ENCODE results near the gene SARDH.

Gene SARDH

GRCh38 chr9:133653638-133654037 lies 84.5 kb downstream of the SARDH start:
- peaks cover 55% of the 10 kb centered on the region for H3K27me3 ChIP-seq (ENCODE audit: insufficient read depth, poor library complexity, severe bottlenecking)
- no peak overlapping the region for H3K4me3 ChIP-seq (ENCODE audit: severe bottlenecking)
- no peaks in the 10 kb centered on the region for H3K9me3 ChIP-seq (ENCODE audit: severe bottlenecking)
- ATAC-seq (ENCODE audit: low read depth) (no peak), DNase-seq (ENCODE audit: low spot score) (no peak)
- no peak overlapping the region for H3K27ac ChIP-seq (ENCODE audit: poor library complexity, severe bottlenecking)
- TF ChIP-seq CTCF (IDR thresholded peaks at IDR 0.05; ENCODE audit: poor library complexity, severe bottlenecking): no peak
- H3K36me3 ChIP-seq (ENCODE audit: low read depth): no peaks in the 10 kb centered on the region
- no peaks in the 10 kb centered on the region for H3K4me1 ChIP-seq (ENCODE audit: insufficient read depth, poor library complexity, severe bottlenecking)

DNA sequence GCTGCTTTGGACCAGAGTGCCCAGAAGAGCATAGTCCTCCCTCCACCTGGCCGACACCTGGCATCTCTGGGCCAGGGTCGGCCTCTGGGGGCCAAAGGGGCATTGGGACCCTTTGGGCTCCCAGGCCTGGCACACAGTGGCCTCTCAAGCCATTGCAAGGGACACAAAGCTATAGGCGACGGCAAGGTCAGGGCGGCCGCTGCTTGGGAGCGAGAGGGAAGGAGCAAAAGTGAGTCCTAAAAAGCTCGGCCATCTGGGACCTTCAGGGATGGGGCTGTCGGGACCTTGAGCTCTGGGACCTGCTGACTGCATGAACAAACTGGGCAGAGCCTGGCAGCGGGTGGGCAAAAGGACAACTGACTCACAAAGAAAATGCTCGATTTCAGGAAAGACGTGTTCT lies 88.1 kb downstream of the SARDH start:
- TF ChIP-seq CTCF (IDR thresholded peaks at IDR 0.05; ENCODE audit: poor library complexity, severe bottlenecking): no peak
- DNase-seq (ENCODE audit: low spot score) (no peak), ATAC-seq (ENCODE audit: low read depth) (no peak)
- H3K27ac ChIP-seq (ENCODE audit: poor library complexity, severe bottlenecking): no peak overlapping the region
- no peaks in the 10 kb centered on the region for H3K36me3 ChIP-seq (ENCODE audit: low read depth)
- H3K27me3 ChIP-seq (ENCODE audit: insufficient read depth, poor library complexity, severe bottlenecking): peaks cover 40% of the 10 kb centered on the region
- no peaks in the 10 kb centered on the region for H3K9me3 ChIP-seq (ENCODE audit: severe bottlenecking)
- H3K4me3 ChIP-seq (ENCODE audit: severe bottlenecking): no peak overlapping the region
- H3K4me1 ChIP-seq (ENCODE audit: insufficient read depth, poor library complexity, severe bottlenecking): no peaks in the 10 kb centered on the region

DNA sequence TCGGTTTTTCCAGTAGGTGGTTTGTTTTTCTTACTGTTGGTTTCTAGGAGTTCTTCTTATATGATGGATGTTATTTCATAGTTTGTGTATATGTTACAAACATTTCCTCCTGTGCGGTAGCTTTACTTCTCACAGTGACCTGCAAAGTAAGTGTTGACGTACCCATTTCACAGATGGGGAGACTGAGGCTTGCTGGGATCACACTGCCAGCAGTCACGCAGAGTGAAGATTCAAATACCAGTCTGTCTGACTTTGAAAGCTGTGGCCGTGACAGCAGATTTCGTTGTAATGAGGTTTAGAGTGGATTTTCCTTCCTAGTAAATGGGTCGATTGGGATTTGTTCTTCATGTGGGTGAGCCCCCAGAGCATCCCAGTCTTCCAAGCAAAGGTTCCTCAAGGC lies 89.0 kb downstream of the SARDH start:
- DNase-seq (ENCODE audit: low spot score): no peak
- peaks cover 35% of the 10 kb centered on the region for H3K27me3 ChIP-seq (ENCODE audit: insufficient read depth, poor library complexity, severe bottlenecking)

GRCh38 chr9:133647765-133648469 lies 90.2 kb downstream of the SARDH start:
- ATAC-seq (ENCODE audit: low read depth) (no peak), DNase-seq (ENCODE audit: low spot score) (no peak)
- no peak overlapping the region for H3K27ac ChIP-seq (ENCODE audit: poor library complexity, severe bottlenecking)
- no peaks in the 10 kb centered on the region for H3K9me3 ChIP-seq (ENCODE audit: severe bottlenecking)
- H3K4me3 ChIP-seq (ENCODE audit: severe bottlenecking): no peak overlapping the region
- H3K36me3 ChIP-seq (ENCODE audit: low read depth): no peaks in the 10 kb centered on the region
- H3K4me1 ChIP-seq (ENCODE audit: insufficient read depth, poor library complexity, severe bottlenecking): no peaks in the 10 kb centered on the region
- TF ChIP-seq CTCF (IDR thresholded peaks at IDR 0.05; ENCODE audit: poor library complexity, severe bottlenecking): no peak
- H3K27me3 ChIP-seq (ENCODE audit: insufficient read depth, poor library complexity, severe bottlenecking): peaks cover 37% of the 10 kb centered on the region

More for the DNA sequence above, 89.0 kb downstream of the SARDH start:
- Histone ChIP-seq H3K27ac (ENCODE audit: poor library complexity, severe bottlenecking) (no peak overlapping the region), H3K4me3 (ENCODE audit: severe bottlenecking) (no peak overlapping the region), H3K9me3 (ENCODE audit: severe bottlenecking) (no peaks in the 10 kb centered on the region), H3K4me1 (ENCODE audit: insufficient read depth, poor library complexity, severe bottlenecking) (no peaks in the 10 kb centered on the region), H3K36me3 (ENCODE audit: low read depth) (no peaks in the 10 kb centered on the region)
- ATAC-seq (ENCODE audit: low read depth): no peak
- no peak for TF ChIP-seq CTCF (IDR thresholded peaks at IDR 0.05; ENCODE audit: poor library complexity, severe bottlenecking)

DNA sequence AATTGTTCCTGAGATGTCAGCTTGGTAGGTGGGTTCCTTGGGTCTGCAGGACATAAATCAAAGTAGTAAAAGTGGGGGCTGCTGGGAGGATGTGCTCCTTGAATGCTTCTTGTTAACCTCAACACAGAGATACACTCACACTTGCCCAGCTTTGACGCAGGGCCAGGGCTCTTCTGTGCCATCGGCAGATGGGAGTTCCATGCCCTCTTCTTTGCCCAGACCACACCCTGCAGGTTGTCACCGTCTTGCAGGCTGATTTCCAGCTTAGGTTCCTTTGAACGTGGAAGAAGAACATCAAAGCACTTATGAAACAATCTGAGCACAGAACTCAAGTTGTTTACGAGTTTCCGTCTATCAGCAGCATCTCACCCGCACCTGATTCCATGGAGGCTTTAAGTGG lies 91.0 kb downstream of the SARDH start:
- ATAC-seq (ENCODE audit: low read depth) (no peak), DNase-seq (ENCODE audit: low spot score) (no peak)
- no peak overlapping the region for H3K27ac ChIP-seq (ENCODE audit: poor library complexity, severe bottlenecking)
- TF ChIP-seq CTCF (IDR thresholded peaks at IDR 0.05; ENCODE audit: poor library complexity, severe bottlenecking): no peak
- peaks cover 40% of the 10 kb centered on the region for H3K27me3 ChIP-seq (ENCODE audit: insufficient read depth, poor library complexity, severe bottlenecking)
- no peaks in the 10 kb centered on the region for H3K9me3 ChIP-seq (ENCODE audit: severe bottlenecking)
- no peaks in the 10 kb centered on the region for H3K36me3 ChIP-seq (ENCODE audit: low read depth)
- no peak overlapping the region for H3K4me3 ChIP-seq (ENCODE audit: severe bottlenecking)
- H3K4me1 ChIP-seq (ENCODE audit: insufficient read depth, poor library complexity, severe bottlenecking): no peaks in the 10 kb centered on the region
